WTC11 (cell line): ENCODE measurements around the gene SLC9A9. TPM values are rescaled to one million over a fixed set of nuclear protein-coding genes. Genes with fewer than 3 reads are reported as not detected.

Experiments
- ATAC-seq: fragments of 200-7000 bp; cut with Tn5 transposase; 2 replicates; pipeline ENCODE4 v1.10.0; 2021; ENCODE audit warnings: mild to moderate bottlenecking, moderate library complexity
- CTCF ChIA-PET: fragments of 300-600 bp; sonication (Branson Sonifier 250); formaldehyde crosslinking; loops from one replicate; lab custom pipeline; 2021; ENCODE audit warnings: antibody characterized with exemption; lab: Charles Lee
- POLR2A ChIA-PET: fragments of 350-600 bp; sonication (Branson Sonifier 250); formaldehyde crosslinking; loops from one replicate; lab custom pipeline; 2021; ENCODE audit warnings: antibody characterized with exemption; lab: Charles Lee
- DNase-seq: peaks from one replicate; pipeline ENCODE4 v3.0.0; 2021; ENCODE audit warnings: low spot score
- H3K27ac Mint-ChIP-seq: 2 replicates; pipeline ENCODE4 v1.8.0; 2021; ENCODE audit warnings: mixed read lengths
- H3K27me3 Mint-ChIP-seq: 2 replicates; pipeline ENCODE4 v1.8.0; 2021; ENCODE audit warnings: low read depth, mild to moderate bottlenecking, moderate library complexity, mixed read lengths
- H3K36me3 Mint-ChIP-seq: 2 replicates; pipeline ENCODE4 v1.8.0; 2021; ENCODE audit warnings: mixed read lengths
- H3K4me1 Mint-ChIP-seq: 2 replicates; pipeline ENCODE4 v1.8.0; 2022; ENCODE audit warnings: mixed read lengths
- H3K4me3 Mint-ChIP-seq: 2 replicates; pipeline ENCODE4 v1.8.0; 2021; ENCODE audit warnings: mild to moderate bottlenecking, moderate library complexity, mixed read lengths
- H3K9me3 Mint-ChIP-seq: 2 replicates; pipeline ENCODE4 v1.8.0; 2021; ENCODE audit warnings: mixed read lengths
- CREB1 ChIP-seq: sonication (generic); formaldehyde crosslinking; IDR thresholded peaks from 2 replicates; pipeline ENCODE4 v1.8.0; 2023; ENCODE audit warnings: mild to moderate bottlenecking, missing genetic modification reagents
- CTCF ChIP-seq: fragments of 200-600 bp; IDR thresholded peaks from 2 replicates; pipeline ENCODE4 v1.8.0; 2022; ENCODE audit warnings: antibody characterized with exemption
- EMX1 ChIP-seq: fragments of 250-450 bp; sonication (Bioruptor Pico); IDR thresholded peaks from 2 replicates; pipeline ENCODE4 v1.8.0; 2021; ENCODE audit warnings: mild to moderate bottlenecking
- FOXP4 ChIP-seq: sonication (generic); formaldehyde crosslinking; IDR thresholded peaks from 2 replicates; pipeline ENCODE4 v1.8.0; 2022; ENCODE audit warnings: mild to moderate bottlenecking, missing genetic modification reagents
- GTF2I ChIP-seq: fragments of 250-450 bp; sonication (Bioruptor Pico); conservative IDR thresholded peaks from 2 replicates; pipeline ENCODE4 v1.4.0; 2021; ENCODE audit warnings: mild to moderate bottlenecking
- HMGXB4 ChIP-seq: sonication (generic); formaldehyde crosslinking; IDR thresholded peaks from 2 replicates; pipeline ENCODE4 v1.8.1; 2023; ENCODE audit warnings: mild to moderate bottlenecking, moderate library complexity, missing genetic modification reagents
- IRF1 ChIP-seq: sonication (generic); formaldehyde crosslinking; IDR thresholded peaks from 2 replicates; pipeline ENCODE4 v1.8.0; 2023; ENCODE audit warnings: missing genetic modification reagents
- IRF2 ChIP-seq: sonication (generic); formaldehyde crosslinking; IDR thresholded peaks from 2 replicates; pipeline ENCODE4 v1.8.0; 2022; ENCODE audit warnings: low read depth, missing genetic modification reagents, borderline replicate concordance
- NFYB ChIP-seq: sonication (generic); formaldehyde crosslinking; conservative IDR thresholded peaks from 2 replicates; pipeline ENCODE4 v1.8.0; 2022; ENCODE audit warnings: low read depth, missing genetic modification reagents
- NR1H2 ChIP-seq: sonication (generic); formaldehyde crosslinking; IDR thresholded peaks from 2 replicates; pipeline ENCODE4 v1.9.0; 2021; ENCODE audit warnings: mild to moderate bottlenecking, moderate library complexity, missing genetic modification reagents
- NR3C1 ChIP-seq: sonication (generic); formaldehyde crosslinking; conservative IDR thresholded peaks from 2 replicates; pipeline ENCODE4 v1.8.1; 2023; ENCODE audit warnings: low read depth, mild to moderate bottlenecking, missing genetic modification reagents
- SMAD3 ChIP-seq: sonication (generic); formaldehyde crosslinking; IDR thresholded peaks from 2 replicates; pipeline ENCODE4 v1.8.0; 2022; ENCODE audit warnings: missing genetic modification reagents, mild to moderate bottlenecking, borderline replicate concordance
- SP1 ChIP-seq: sonication (generic); formaldehyde crosslinking; conservative IDR thresholded peaks from 2 replicates; pipeline ENCODE4 v1.8.1; 2022; ENCODE audit warnings: missing genetic modification reagents
- TCF7 ChIP-seq: sonication (generic); formaldehyde crosslinking; IDR thresholded peaks from 2 replicates; pipeline ENCODE4 v1.8.0; 2022; ENCODE audit warnings: mild to moderate bottlenecking, low read depth, missing genetic modification reagents, moderate library complexity
- TEAD1 ChIP-seq: sonication (generic); formaldehyde crosslinking; IDR thresholded peaks from 2 replicates; pipeline ENCODE4 v1.8.0; 2022; ENCODE audit warnings: mild to moderate bottlenecking, missing genetic modification reagents
- TEAD4 ChIP-seq: sonication (generic); formaldehyde crosslinking; IDR thresholded peaks from 2 replicates; pipeline ENCODE4 v1.8.0; 2022; ENCODE audit warnings: mild to moderate bottlenecking, missing genetic modification reagents
- TP53 ChIP-seq: sonication (generic); formaldehyde crosslinking; IDR thresholded peaks from 2 replicates; pipeline ENCODE4 v1.8.1; 2023; ENCODE audit warnings: mild to moderate bottlenecking, missing genetic modification reagents
- ZNF138 ChIP-seq: sonication (generic); formaldehyde crosslinking; conservative IDR thresholded peaks from 2 replicates; pipeline ENCODE4 v1.8.1; 2022; ENCODE audit warnings: mild to moderate bottlenecking, moderate library complexity, missing genetic modification reagents
- ZNF219 ChIP-seq: sonication (generic); formaldehyde crosslinking; IDR thresholded peaks from 2 replicates; pipeline ENCODE4 v1.8.0; 2023; ENCODE audit warnings: missing genetic modification reagents, mild to moderate bottlenecking, borderline replicate concordance
- ZNF263 ChIP-seq: sonication (generic); formaldehyde crosslinking; IDR thresholded peaks from 2 replicates; pipeline ENCODE4 v1.8.1; 2022; ENCODE audit warnings: low read depth, mild to moderate bottlenecking, moderate library complexity, missing genetic modification reagents
- ZNF317 ChIP-seq: sonication (generic); formaldehyde crosslinking; IDR thresholded peaks from 2 replicates; pipeline ENCODE4 v1.8.1; 2023; ENCODE audit warnings: low read depth, mild to moderate bottlenecking, moderate library complexity, missing genetic modification reagents, borderline replicate concordance
- ZNF512 ChIP-seq: sonication (generic); formaldehyde crosslinking; IDR thresholded peaks from 2 replicates; pipeline ENCODE4 v1.8.1; 2022; ENCODE audit warnings: missing genetic modification reagents, borderline replicate concordance
- total RNA-seq: library from RNA; stranded (reverse); gene quantifications from 3 replicates; pipeline ENCODE4 v1.2.3, GENCODE V29; 2021

SLC9A9 gene
- total RNA-seq, 1 experiment from 2014 or later: 1.2 TPM

- POLR2A ChIA-PET: no interaction called here
Observed at GRCh38 chr3:143321058-143321769, 527.1 kb downstream of the SLC9A9 start.

GRCh38 chr3:143315766-143316165 lies 532.5 kb downstream of the SLC9A9 start:
- ATAC-seq: no peak
- H3K36me3 Mint-ChIP-seq: no peaks in the 10 kb centered on the region
- H3K4me1 Mint-ChIP-seq: peaks cover 5% of the 10 kb centered on the region; the same call in 1 of the 2 replicates
- no peak overlapping the region for H3K27ac Mint-ChIP-seq
- no peak for DNase-seq
- no peak overlapping the region for H3K4me3 Mint-ChIP-seq
- H3K9me3 Mint-ChIP-seq: no peaks in the 10 kb centered on the region
- ChIA-PET CTCF (no interaction called here), POLR2A (no interaction called here)
- H3K27me3 Mint-ChIP-seq: no peaks in the 10 kb centered on the region; the same call in 1 of the 2 replicates
- no peak for TF ChIP-seq NR1H2 (CRISPR knock-in tag)
- TF ChIP-seq IRF2: no peak
- TF ChIP-seq FOXP4: no peak
- no peak for TF ChIP-seq TP53
- TF ChIP-seq IRF1: no peak
- no peak for TF ChIP-seq ZNF138 (CRISPR knock-in tag)
- TF ChIP-seq NFYB (CRISPR knock-in tag): no peak
- TF ChIP-seq SMAD3: no peak
- TF ChIP-seq NR3C1 (CRISPR knock-in tag): no peak
- no peak for TF ChIP-seq SP1 (CRISPR knock-in tag)
- TF ChIP-seq CREB1 (CRISPR knock-in tag): no peak

More at GRCh38 chr3:143321058-143321769, 527.1 kb downstream of the SLC9A9 start:
- no peak overlapping the region for H3K4me3 Mint-ChIP-seq
- CTCF ChIA-PET: no interaction called here
- ATAC-seq (no peak), DNase-seq (no peak)
- no peaks in the 10 kb centered on the region for H3K9me3 Mint-ChIP-seq
- H3K36me3 Mint-ChIP-seq: no peaks in the 10 kb centered on the region
- H3K27ac Mint-ChIP-seq: no peak overlapping the region
- TF ChIP-seq ZNF317 (CRISPR knock-in tag) (no peak), GTF2I (CRISPR knock-in tag) (no peak), TEAD1 (CRISPR knock-in tag) (no peak), ZNF263 (CRISPR knock-in tag) (no peak), CTCF (no peak), ZNF219 (CRISPR knock-in tag) (no peak), HMGXB4 (CRISPR knock-in tag) (no peak), TEAD4 (CRISPR knock-in tag) (no peak), EMX1 (no peak), ZNF512 (CRISPR knock-in tag) (no peak), NR1H2 (CRISPR knock-in tag) (no peak), TCF7 (CRISPR knock-in tag) (no peak)
- no peaks in the 10 kb centered on the region for H3K4me1 Mint-ChIP-seq
- H3K27me3 Mint-ChIP-seq: no peaks in the 10 kb centered on the region; the same call in 1 of the 2 replicates
